Fibroblast of mammary gland (primary cell): ENCODE measurements around the gene ACSBG1.

Source experiments
- DNase-seq: peaks from one replicate; pipeline ENCODE4 v3.0.0-alpha.2; 2010; ENCODE audit warnings: low read depth
- H3K4me3 ChIP-seq: 2 replicates; pipeline ENCODE4 v1.5.1; 2011; ENCODE audit warnings: low read depth, mild to moderate bottlenecking, low read length, moderate library complexity; ENCODE audit not compliant: control insufficient read depth
- CTCF ChIP-seq: conservative IDR thresholded peaks from 2 replicates; pipeline ENCODE4 v1.5.1; 2011; ENCODE audit warnings: low read depth, low read length, inconsistent platforms; ENCODE audit not compliant: control insufficient read depth, insufficient read depth

The ACSBG1 gene

GRCh38 chr15:78149068-78149804, 85.1 kb downstream of the ACSBG1 start, which contains the start of gene IDH3A:
Gene IDH3A (plus strand): TSS chr15:78149362. CDS start chr15:78149404, 42 bp downstream.
- H3K4me3 ChIP-seq: peak within 1 kb of the TSS; percentile 80
- peak; percentile 91 for DNase-seq
- no peak for TF ChIP-seq CTCF

GRCh38 chr15:78148392-78149067, 85.8 kb downstream of the ACSBG1 start:
- peak overlapping the region; percentile 80 for H3K4me3 ChIP-seq
- DNase-seq: no peak
- no peak for TF ChIP-seq CTCF

- no peak for DNase-seq
- no peak for TF ChIP-seq CTCF
- no peak overlapping the region for H3K4me3 ChIP-seq
Observed at GRCh38 chr15:78147566-78147965, 86.8 kb downstream of the ACSBG1 start.

GRCh38 chr15:78146425-78147154, 87.8 kb downstream of the ACSBG1 start:
- no peak for TF ChIP-seq CTCF

GRCh38 chr15:78142332-78142731, 92.0 kb downstream of the ACSBG1 start:
- TF ChIP-seq CTCF: no peak
- no peak for DNase-seq
- H3K4me3 ChIP-seq: no peak overlapping the region

More at GRCh38 chr15:78146425-78147154, 87.8 kb downstream of the ACSBG1 start:
- peak; percentile 15 for DNase-seq
- no peak overlapping the region for H3K4me3 ChIP-seq

GRCh38 chr15:78140292-78140691, 94.1 kb downstream of the ACSBG1 start:
- no peak overlapping the region for H3K4me3 ChIP-seq
- TF ChIP-seq CTCF: no peak
- DNase-seq: no peak
